ENCODE data around the gene STAB1.
"Not testable (repeated sequence)": the region's sequence is repeated elsewhere in the genome, so short reads cannot be mapped to it uniquely, and the experiment has no call there.

STAB1 gene

DNA sequence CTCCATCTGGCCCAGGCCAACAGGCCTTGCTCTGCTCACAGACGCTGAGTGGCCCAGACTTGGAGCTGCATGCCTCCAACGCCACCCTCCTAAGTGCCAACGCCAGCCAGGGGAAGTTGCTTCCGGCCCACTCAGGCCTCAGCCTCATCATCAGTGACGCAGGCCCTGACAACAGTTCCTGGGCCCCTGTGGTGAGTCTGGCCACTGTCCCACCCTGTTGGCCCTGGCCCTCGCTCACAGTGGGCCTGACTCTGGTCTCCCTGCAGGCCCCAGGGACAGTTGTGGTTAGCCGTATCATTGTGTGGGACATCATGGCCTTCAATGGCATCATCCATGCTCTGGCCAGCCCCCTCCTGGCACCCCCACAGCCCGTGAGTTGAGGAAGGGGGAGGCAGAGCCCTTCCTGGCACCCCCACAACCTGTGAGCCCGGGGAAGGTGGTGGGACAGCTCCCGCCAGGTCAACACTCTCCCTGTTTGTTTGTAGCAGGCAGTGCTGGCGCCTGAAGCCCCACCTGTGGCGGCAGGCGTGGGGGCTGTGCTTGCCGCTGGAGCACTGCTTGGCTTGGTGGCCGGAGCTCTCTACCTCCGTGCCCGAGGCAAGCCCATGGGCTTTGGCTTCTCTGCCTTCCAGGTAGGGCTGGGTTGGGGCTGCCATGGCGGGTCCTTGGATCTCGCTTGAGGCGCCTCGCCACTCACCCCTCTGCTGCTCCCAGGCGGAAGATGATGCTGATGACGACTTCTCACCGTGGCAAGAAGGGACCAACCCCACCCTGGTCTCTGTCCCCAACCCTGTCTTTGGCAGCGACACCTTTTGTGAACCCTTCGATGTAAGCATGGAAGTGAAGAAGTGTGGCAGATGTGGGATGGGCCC, 28.5 kb downstream of the STAB1 start:
- DNase-seq (ENCODE audit: low spot score) = no peak
- TF ChIP-seq, protein P1, sequence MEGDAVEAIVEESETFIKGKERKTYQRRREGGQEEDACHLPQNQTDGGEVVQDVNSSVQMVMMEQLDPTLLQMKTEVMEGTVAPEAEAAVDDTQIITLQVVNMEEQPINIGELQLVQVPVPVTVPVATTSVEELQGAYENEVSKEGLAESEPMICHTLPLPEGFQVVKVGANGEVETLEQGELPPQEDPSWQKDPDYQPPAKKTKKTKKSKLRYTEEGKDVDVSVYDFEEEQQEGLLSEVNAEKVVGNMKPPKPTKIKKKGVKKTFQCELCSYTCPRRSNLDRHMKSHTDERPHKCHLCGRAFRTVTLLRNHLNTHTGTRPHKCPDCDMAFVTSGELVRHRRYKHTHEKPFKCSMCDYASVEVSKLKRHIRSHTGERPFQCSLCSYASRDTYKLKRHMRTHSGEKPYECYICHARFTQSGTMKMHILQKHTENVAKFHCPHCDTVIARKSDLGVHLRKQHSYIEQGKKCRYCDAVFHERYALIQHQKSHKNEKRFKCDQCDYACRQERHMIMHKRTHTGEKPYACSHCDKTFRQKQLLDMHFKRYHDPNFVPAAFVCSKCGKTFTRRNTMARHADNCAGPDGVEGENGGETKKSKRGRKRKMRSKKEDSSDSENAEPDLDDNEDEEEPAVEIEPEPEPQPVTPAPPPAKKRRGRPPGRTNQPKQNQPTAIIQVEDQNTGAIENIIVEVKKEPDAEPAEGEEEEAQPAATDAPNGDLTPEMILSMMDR (IDR thresholded peaks at IDR 0.05; ENCODE audit: extremely low read depth, missing control alignments) = no peak

DNA sequence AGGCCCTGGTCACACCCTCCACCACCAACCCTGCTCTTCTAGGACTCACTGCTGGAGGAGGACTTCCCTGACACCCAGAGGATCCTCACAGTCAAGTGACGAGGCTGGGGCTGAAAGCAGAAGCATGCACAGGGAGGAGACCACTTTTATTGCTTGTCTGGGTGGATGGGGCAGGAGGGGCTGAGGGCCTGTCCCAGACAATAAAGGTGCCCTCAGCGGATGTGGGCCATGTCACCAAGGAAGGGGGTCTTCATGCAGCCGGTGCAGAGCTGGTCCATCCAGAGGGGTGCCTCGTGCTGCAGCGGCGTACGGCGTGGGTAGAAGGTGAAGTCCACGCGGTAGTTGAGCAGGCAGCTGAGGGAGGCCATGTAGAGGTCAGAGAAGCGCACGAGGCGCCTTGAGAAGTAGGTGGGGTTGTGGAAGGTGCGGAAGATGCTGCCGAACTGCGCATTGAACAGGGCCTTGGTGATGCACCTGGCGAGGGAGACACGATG, 29.2 kb downstream of the STAB1 start:
- TF ChIP-seq, protein P1 (IDR thresholded peaks at IDR 0.05; ENCODE audit: extremely low read depth, missing control alignments) = no peak
- DNase-seq (ENCODE audit: low spot score) = no peak

DNA sequence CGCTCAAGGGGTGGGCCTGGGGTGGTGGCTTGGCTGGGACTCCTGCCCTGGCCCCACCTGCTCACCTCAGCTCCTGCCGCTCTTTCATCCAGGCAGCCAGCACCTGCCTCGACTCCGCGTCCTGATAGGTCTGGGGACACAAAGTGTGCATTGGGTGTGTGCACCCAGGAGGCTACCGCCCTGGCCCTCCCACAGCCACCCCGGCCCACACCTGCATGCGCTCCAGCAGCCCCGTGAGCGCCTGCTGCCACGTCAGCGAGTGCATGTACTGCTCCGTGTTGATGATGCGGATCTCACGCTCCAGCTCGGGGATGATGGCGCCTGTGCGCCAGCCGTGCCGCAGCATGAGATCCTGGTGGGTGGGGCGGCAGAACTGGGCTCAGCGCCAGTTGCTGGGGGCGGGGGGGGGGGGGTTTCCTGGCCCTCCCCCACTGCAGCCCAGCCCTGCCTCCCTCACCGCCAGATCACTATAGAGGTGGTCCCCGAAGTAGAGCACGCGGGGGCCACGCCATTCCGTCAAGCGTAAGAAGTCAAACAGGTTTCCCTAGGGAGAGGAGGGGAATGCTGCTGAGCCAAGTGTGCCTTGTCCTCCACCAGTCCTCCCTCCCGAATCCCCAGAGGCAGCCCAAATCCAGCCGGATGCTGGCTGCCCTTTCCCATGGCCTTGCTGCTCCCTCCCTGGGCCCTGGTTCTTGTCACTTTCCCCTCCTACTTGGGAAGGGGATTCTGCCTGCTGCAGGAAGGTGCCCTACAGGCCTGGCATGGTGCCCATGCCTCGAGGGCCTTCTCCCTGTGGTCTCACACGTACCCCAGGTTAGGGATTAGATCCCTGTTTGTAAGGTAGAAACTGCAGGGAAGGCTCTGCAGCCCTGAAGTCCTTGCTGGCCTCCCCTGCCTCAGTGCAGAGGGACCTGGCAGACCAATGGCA, 29.9 kb downstream of the STAB1 start:
- DNase-seq (ENCODE audit: low spot score) = no peak

DNA sequence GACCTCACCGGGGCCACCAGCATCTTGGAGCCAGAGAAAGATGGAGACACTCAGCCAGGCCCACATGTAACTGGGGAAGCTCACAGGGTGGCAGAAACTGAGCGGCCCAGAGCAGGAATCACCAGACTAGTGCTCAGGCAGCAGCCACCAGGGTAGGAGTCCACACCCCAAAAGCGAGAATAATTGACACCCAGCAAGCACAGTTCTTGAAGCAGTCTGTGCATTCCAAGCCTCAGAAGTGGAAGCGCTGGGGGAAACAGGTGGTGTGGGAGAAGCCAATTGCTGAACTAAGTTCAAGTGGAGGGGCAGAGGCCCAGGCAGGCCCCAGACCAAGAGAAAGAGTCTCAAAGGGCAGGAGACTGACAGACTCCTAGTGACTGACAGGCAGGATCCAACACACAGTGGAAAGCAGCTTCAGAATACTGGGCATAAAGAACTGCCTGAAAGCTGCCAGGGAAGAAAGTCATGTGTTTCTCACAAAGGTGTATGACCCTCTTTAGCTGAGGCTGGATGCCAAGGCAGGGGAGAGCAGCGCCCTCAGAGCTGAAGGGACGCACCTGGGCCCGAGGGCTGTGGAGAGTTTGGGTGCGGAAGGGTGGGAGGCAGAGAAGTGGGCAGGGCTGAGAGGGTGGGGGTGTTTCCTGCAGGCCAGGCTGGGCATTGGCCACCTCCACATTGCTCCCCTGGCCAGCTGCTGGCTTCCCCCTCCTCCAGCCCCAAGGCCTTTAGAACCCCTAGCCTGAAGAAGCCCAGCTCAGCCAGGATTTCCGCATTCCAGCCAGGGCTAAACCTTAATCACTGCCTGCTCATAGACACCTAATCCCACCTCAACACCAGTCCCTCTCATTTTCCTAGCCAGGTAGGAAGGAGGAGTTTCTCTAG, 30.8 kb downstream of the STAB1 start:
- TF ChIP-seq, protein P1 (IDR thresholded peaks at IDR 0.05; ENCODE audit: extremely low read depth, missing control alignments) = no peak

More for the DNA sequence above, 29.9 kb downstream of the STAB1 start:
- TF ChIP-seq, protein P1 (IDR thresholded peaks at IDR 0.05; ENCODE audit: extremely low read depth, missing control alignments) = no peak

DNA sequence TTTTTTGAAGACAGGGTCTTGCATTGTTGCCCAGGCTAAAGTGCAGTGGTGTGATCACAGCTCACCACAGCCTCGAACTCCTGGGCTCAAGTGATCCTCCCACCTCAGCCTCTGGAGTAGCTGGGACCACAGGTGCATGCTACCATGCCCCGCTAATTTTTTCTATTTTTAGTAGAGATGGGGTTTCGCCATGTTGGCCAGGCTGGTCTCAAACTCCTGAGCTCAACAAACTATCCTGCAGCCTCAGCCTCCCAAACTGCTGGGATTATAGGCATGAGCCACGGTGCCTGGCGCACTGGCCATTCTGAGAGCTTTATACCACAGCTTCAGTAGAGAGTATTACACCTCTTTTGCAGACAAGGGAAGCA, 31.5 kb downstream of the STAB1 start:
- DNase-seq (ENCODE audit: low spot score) = not testable (repeated sequence)

More for the DNA sequence above, 30.8 kb downstream of the STAB1 start:
- DNase-seq (ENCODE audit: low spot score) = no peak

DNA sequence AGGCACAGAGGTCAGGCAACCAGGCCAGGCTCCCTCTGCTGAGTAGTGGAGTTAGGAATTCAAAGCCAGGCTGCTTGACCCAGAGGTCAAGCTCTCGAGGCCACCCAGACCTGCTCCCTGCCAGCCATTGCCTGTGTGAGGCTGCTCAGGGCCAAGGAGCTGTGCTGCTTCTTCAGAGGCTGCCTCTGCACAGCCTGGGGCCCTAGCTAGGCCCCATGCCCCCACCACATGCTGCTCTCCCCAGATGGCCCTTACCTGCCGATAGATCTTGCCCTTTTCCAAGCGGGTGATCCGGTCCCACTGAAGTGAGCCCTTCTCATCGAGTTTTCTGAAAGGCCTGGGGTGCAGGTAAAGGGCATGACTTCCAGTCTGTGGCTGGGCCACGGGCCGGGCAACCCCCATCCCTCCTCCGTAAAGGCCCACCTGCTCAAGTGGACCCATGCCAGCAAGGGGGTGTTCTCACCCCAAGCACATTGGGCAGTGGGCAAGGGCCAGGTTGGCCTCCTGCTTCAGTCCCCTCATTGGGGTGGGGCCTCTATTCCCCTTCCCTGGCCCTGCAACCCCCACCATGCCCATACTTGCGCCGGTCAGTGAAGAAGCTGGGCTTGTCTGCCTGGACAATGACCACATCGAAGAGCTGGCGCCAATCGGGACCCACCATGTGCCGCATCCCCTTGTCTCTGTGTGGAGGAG, 32.0 kb downstream of the STAB1 start:
- no peak for DNase-seq (ENCODE audit: low spot score)

More for the DNA sequence above, 32.0 kb downstream of the STAB1 start:
- TF ChIP-seq, protein P1 (IDR thresholded peaks at IDR 0.05; ENCODE audit: extremely low read depth, missing control alignments) = no peak

Measured in GM20000 (cell line).